Measurements from ENCODE around the gene ZNF564. TPM values are rescaled to one million over a fixed set of nuclear protein-coding genes. Genes with fewer than 3 reads are reported as not detected.

The ZNF564 gene
- total and polyA plus RNA-seq, 2 of the 13 experiments (the other 11 are each of a cell fraction or from before 2014, with no cell fraction given) = 2.3 to 11.1 TPM

DNA sequence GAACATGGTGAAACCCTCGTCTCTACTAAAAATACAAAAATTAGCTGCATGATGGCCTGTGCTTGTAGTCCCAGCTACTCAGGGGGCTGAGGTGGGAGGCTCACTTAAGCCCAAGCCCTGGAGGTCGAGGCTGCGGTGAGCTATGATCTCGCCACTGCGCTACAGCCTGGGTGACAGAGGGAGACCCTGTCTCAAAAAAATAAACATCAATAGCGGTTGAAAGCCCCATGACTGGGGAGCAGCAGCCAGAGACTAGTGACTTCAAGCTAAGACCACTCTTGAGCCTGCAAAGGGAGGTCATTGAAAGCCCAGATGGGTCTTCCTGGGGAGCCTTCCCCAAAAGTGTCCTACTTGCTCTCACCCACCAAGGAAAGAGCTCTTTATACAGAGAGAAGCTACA, 54.8 kb downstream of the ZNF564 start:
- 81% methylated on average over 6 of the region's 6 CpGs for WGBS (ENCODE audit: low lambda C conversion rate)
- H3K36me3 ChIP-seq (replicated peaks in 1 of 2; ENCODE audit: control insufficient read depth in 1 of 2, insufficient read depth in 2 of 2, low read length in 2 of 2) = no peaks in the 10 kb centered on the region
- CTCF ChIA-PET (ENCODE audit: low intra/inter-chr PET ratio, low total read pairs) = no interaction called here
- DNase-seq (ENCODE audit: low spot score) (no peak), ATAC-seq (no peak), FAIRE-seq (no peak)
- no peaks in the 10 kb centered on the region for H3K9me3 ChIP-seq (ENCODE audit: low read length)
- intact Hi-C loops (cut with micrococcal nuclease; ENCODE audit: unreplicated experiment) = loop anchor here (5.0 kb wide), 1 partner anchor 204 kb away; the partner anchor contains the start of gene ZNF44
- POLR2A ChIA-PET = interaction anchor here (0.7 to 3.2 kb wide), 11 partner anchors 12 to 333 kb away, joined by 3 to 62 read pairs (median 4); partner anchors contain the start of genes ZNF136, ZNF443, ZNF490 and ZNF563
- TF ChIP-seq, protein P1, sequence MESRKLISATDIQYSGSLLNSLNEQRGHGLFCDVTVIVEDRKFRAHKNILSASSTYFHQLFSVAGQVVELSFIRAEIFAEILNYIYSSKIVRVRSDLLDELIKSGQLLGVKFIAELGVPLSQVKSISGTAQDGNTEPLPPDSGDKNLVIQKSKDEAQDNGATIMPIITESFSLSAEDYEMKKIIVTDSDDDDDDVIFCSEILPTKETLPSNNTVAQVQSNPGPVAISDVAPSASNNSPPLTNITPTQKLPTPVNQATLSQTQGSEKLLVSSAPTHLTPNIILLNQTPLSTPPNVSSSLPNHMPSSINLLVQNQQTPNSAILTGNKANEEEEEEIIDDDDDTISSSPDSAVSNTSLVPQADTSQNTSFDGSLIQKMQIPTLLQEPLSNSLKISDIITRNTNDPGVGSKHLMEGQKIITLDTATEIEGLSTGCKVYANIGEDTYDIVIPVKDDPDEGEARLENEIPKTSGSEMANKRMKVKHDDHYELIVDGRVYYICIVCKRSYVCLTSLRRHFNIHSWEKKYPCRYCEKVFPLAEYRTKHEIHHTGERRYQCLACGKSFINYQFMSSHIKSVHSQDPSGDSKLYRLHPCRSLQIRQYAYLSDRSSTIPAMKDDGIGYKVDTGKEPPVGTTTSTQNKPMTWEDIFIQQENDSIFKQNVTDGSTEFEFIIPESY (CRISPR knock-in tag; IDR thresholded peaks at IDR 0.05) = peak; percentile 57; the same call in 1 of the 2 replicates
- TF ChIP-seq, protein P2, sequence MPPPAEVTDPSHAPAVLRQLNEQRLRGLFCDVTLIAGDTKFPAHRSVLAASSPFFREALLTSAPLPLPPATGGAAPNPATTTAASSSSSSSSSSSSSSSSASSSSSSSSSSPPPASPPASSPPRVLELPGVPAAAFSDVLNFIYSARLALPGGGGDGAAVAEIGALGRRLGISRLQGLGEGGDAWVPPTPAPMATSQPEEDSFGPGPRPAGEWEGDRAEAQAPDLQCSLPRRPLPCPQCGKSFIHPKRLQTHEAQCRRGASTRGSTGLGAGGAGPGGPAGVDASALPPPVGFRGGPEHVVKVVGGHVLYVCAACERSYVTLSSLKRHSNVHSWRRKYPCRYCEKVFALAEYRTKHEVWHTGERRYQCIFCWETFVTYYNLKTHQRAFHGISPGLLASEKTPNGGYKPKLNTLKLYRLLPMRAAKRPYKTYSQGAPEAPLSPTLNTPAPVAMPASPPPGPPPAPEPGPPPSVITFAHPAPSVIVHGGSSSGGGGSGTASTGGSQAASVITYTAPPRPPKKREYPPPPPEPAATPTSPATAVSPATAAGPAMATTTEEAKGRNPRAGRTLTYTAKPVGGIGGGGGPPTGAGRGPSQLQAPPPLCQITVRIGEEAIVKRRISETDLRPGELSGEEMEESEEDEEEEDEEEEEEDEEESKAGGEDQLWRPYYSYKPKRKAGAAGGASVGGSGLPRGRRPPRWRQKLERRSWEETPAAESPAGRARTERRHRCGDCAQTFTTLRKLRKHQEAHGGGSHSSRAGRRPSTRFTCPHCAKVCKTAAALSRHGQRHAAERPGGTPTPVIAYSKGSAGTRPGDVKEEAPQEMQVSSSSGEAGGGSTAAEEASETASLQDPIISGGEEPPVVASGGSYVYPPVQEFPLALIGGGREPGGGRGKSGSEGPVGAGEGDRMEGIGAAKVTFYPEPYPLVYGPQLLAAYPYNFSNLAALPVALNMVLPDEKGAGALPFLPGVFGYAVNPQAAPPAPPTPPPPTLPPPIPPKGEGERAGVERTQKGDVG (CRISPR knock-in tag; IDR thresholded peaks at IDR 0.05; ENCODE audit: borderline replicate concordance) = no peak
- in situ Hi-C loops (cut with HindIII; ENCODE audit: extremely low pct_ligation_motif_present, low pct_unique_long_range_greater_than_20kb) = no loop called here
- no peaks in the 10 kb centered on the region for H4K20me1 ChIP-seq (ENCODE audit: insufficient read depth, low read length)
- H3K27me3 ChIP-seq (ENCODE audit: control insufficient read depth in 1 of 2, insufficient read depth in 2 of 2, low read length in 2 of 2) = no peaks in the 10 kb centered on the region; a peak in 1 of 5 replicates
- peak overlapping the region; percentile 91 for H3K4me2 ChIP-seq (ENCODE audit: low read depth, low read length)
- H3K4me1 ChIP-seq (ENCODE audit: insufficient read depth, low read length) = peaks cover 29% of the 10 kb centered on the region
- peak overlapping the region; percentile 25; the same call in 1 of the 2 replicates for H3K9ac ChIP-seq (ENCODE audit: insufficient read depth, low read depth, low read length)
- H3K27ac ChIP-seq (ENCODE audit: extremely low read length, insufficient read depth, low read length) = peak overlapping the region; percentile 54
- H3K79me2 ChIP-seq (ENCODE audit: insufficient read depth, low read length) = no peaks in the 10 kb centered on the region
- BruUV-seq (replicated peaks) = no TSS peak
- peak overlapping the region in 2 of 3 experiments; percentile 42 to 91; a peak in 3 of 6 replicates for H3K4me3 ChIP-seq (replicated peaks in 1 of 3; ENCODE audit: insufficient read depth in 1 of 3, low read depth in 2 of 3, low read length in 3 of 3)
- H2AFZ ChIP-seq (ENCODE audit: low read length) = no peak overlapping the region
